HG02885 (cell line): ENCODE measurements around the gene PHF13.
"Not testable (repeated sequence)": the region's sequence is repeated elsewhere in the genome, so short reads cannot be mapped to it uniquely, and the experiment has no call there.

Source experiments
- ATAC-seq: cut with Tn5 transposase; IDR thresholded peaks from one replicate; pipeline ENCODE4 v1.9.1; 2021; ENCODE audit warnings: mild to moderate bottlenecking; ENCODE audit not compliant: unreplicated experiment, poor library complexity

Gene PHF13

DNA sequence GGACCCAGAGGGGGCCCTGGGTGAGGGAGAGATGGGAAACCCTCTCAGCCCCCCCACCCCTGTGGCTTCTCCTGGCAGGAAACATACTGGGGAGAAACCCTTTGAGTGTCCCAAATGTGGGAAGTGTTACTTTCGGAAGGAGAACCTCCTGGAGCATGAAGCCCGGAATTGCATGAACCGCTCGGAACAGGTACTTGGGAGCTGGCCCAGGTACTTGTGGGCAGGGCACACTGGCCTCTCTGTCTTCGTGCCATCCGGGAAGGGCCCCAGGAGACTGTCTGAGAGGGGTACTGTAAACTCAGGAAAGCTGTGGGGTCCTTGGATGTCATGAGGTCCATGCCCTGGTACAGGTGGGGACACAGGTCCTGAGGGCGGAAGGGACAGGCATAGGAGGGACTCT lies 27.7 kb upstream of the PHF13 start:
- no peak for ATAC-seq

DNA sequence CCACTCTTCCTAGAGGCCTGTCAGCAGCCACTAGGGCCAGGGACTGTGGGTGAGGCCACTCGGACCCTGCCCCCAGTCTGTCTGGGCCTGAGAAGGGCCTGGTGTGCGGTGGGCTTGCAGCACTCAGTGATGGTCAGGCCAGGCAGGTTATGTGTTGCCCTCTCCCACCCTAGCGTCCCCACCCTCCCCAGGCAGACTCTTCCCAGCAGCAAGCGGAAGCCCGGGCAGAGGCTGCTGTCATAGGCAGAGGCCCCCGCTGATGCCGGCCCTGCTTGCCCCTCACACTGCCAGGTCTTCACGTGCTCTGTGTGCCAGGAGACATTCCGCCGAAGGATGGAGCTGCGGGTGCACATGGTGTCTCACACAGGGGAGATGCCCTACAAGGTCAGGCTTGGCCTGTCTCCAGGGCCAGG lies 27.1 kb upstream of the PHF13 start:
- no peak for ATAC-seq

DNA sequence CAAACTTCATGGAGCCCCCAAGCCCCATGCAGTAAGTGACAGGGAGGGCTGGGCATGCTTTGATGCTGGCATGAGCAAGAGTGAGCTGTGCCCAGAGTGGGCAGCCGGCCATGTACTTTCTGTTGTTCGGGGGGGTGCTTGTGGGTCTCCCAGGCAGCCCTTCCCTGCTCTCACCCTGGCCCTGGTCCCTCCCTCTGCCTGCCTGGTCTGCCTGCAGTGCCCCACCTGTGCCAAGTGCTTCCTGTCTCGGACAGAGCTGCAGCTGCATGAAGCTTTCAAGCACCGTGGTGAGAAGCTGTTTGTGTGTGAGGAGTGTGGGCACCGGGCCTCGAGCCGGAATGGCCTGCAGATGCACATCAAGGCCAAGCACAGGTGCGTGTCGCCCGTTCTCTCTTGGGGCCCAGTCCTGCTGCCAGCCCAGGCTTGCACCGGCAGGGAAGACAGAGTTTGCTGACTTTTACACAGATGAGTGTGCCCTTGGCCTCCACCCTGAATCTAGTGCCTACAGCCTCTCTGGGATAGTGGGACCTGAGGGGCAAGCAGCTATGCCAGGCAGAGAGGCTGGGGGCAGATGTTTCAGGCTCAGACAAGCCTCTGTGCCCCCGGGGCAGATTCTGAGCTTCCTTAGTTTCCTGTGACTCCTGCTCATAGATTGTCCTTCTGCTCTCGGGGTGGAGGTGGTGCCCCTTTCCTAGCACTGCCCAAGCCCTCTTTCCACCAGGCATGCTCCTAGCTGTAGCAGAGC lies 26.1 kb upstream of the PHF13 start:
- no peak for ATAC-seq

DNA sequence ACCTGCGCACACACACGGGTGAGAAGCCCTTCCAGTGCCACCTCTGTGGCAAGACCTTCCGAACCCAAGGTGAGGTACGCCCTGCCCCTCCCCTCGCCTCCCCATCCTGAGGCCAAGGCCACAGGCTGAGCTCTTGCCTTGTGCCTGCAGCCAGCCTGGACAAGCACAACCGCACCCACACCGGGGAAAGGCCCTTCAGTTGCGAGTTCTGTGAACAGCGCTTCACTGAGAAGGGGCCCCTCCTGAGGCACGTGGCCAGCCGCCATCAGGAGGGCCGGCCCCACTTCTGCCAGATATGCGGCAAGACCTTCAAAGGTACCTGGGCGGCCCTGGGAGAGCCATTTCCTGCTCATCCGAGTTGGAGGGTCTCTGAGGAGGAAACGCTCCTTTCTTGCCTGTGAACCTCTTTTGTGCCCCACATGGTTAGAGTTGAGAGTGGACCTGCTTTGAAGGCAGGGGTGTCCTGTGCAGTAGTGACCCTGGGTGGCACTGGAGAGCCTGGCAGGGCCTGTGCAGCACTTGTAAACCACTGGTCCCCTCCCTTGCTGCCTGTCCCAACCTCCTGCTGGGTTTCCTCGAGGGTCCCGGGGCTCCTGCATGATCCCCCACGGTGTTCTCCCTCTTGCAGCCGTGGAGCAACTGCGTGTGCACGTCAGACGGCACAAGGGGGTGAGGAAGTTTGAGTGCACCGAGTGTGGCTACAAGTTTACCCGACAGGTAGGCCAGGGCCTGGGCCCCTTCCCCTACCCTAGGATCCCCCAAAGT lies 25.2 kb upstream of the PHF13 start:
- ATAC-seq = no peak

DNA sequence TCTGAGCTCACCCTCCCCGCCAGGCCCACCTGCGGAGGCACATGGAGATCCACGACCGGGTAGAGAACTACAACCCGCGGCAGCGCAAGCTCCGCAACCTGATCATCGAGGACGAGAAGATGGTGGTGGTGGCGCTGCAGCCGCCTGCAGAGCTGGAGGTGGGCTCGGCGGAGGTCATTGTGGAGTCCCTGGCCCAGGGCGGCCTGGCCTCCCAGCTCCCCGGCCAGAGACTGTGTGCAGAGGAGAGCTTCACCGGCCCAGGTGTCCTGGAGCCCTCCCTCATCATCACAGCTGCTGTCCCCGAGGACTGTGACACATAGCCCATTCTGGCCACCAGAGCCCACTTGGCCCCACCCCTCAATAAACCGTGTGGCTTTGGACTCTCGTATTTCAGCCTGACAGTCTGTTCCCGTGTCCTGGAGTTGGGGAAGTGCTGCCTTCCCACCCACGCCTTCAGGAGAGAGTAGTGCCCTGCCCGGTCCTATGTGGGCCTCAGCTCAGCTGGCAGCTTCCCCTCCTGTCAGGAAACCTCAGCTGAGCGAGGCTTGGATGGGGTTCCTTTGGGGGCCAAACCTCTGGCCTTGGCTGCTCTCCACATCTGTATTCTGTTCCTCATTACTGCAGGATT lies 24.5 kb upstream of the PHF13 start:
- ATAC-seq = no peak

DNA sequence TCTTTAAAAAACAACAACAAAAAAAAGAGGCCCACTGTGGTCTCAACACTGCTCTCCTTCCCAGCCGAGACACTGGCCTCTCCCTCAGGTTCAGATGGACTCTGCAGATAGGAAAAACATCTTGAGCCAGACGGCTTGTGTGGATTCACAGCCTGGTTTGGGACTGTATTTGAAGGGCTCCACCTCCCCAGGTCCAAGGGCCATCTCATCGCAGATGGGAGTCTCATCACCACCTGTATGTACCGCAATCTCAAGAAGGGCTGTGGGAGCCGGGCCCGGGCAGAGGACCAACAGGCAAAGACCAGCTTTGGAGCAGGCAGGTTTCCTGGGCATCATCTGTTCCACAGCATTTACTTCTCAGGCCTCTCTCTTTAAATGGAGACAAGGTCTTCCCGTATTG lies 23.5 kb upstream of the PHF13 start:
- no peak for ATAC-seq

DNA sequence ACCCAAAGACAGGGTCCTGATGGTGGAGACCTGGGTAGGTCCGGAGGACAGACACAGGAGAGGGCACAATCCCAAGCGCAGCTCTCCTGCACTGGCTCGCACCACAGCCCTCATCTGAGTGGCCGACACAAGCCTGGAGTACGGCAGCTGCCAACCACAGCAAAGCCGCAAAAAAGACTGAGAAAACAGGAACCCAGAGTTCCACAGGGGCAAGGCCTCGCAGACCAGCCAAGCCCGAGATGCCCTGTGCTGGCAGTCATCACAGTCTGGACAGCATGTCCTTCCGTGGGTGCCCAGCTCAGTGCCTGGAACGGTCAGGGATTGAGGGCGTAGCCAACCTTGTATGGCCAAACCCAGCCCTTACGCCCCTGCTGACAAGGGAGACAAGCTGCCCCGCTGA lies 22.3 kb upstream of the PHF13 start:
- ATAC-seq = no peak

DNA sequence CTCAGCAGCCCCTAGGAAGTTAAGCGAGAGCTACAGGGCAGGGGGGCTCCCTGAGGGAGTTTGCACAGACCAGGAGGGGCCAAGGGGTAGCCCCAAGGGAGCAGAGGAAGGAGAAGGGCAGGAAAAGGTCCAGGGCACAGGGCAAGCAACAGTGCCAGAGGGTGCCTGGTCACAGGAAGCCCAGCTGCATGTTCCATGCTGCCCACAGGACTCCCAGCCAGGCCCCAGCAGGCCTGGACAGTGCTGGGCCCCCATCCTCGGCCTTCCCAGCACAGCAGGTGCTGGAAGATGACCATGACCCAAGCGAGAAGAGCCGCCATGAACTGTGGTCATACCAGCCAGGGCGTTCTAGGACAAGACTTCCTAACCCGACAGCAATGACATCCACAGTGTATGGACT lies 21.9 kb upstream of the PHF13 start:
- ATAC-seq = no peak

DNA sequence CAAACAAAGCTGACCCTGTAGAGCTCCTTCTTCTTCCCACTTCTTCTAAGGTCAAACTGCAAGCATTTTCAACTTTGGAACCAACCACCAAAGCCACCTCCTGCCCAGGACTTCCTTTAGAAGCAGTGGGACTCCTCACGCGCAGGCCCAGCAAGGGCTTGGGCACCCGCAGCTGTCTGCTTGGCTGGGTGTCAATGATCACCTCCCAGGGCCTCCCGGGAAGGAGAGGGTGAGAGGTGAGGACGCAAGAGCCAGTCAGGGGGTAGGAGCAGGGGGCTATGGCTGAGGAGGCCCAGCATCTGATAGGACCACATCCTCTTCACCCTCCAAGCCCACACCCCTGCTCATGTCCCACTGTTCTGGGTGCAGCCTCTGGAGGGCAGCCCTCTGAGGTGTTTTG lies 21.1 kb upstream of the PHF13 start:
- no peak for ATAC-seq

DNA sequence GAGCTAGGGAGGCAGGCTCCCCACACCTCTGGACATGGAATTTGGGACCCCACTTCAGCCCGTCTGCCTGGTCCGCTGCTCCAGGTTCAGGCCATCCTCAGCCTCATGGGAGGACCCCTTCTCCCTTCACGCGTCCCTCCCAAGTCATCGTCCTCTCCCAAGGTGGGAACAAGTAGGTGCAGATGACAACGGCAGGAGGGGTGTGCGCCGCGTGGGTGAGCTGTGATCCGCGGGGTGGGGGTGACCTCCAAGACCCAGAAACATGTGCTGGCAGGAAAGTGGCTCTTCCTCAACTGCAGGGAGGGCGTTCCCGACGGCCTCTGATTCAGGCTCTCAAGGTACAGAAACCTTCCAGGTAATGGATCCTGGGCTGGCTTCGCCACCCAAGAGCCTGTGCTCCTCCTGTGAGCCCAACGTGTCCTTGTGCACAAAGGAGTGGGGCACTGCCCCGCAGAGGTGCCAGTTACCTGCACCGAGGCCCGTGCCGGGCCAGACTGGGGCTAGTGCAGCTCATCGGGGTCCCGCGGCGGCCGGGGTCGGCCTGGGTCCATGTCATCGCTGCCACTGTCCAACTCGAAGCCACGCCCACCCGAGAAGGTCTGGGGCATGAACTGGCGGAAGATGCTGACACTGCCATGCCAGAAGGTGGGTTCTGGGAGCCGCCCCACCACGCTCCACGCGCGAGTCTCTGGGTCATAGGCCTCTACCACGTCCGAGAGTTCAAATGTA lies 20.5 kb upstream of the PHF13 start:
- ATAC-seq = no peak

DNA sequence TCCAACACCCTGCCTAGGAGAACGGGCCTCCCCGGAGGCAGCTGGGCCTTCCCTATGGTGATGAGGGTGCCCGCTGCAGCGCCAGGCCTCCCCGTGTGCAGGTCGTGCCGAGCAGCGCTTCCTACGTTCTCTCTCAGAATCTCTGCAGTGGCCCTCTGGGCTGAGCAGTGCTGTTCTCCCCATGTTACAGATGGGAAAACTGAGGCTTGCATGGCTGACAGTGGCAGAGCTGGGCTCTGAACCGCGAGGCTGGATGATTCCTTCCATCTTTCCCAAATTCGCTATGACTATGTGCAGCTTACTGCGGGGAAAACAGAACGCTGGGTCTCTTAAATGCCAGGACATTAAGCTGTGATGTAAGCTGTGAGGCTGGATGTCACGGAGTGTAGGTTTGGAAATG lies 19.7 kb upstream of the PHF13 start:
- no peak for ATAC-seq

DNA sequence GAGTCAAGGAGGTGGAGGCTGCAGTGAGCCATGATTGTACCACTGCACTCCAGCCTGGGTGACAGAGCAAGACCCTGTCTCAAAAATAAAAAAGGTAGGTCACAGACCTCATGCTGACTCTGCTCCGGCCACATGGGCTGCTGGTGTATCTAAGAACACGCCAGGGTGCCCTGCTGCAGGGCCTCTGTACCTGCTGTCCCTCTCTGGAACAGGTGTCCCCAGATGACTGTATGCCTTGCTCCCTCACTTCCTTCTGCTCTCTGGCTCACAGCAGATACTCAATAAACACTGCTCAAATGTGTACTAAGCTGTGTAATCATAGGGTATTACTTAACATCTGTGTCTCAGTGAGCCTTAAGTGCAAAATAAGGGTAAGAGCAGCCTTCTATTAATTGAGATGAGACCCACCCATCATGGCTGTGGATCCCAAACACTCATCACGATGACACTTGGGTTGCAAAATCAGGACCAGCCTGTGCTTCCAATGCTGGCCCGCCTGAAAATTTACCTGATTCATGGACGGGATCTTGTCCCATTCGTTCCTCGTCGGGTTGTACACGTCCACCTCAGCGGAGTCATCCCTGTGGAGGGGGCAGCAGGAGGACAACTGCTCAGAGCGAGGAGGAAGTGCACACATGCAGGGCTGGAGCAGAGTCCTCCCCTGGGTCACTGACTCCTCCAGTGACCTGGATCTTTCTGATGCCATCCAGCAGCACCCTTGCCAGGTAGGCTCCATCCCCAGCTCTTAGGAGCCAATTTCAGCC lies 18.4 kb upstream of the PHF13 start:
- no peak for ATAC-seq

DNA sequence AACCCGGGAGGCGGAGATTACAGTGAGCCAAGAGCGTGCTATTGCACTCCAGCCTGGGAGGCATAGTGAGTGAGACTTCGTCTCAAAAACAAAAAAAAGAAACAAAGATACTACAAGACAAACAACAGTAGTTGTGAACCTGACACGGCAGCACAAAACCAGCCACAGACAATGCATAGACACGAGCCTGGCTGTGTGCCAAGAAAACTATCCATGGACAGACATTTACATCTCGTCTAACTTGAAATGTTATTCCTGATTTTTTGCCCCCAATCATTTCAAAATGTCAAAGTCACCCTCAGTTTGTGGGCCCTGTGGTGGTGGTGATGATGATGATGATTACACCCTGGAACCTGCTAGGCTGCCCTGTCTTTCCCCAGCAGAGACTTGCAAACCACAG lies 17.2 kb upstream of the PHF13 start:
- ATAC-seq = no peak

DNA sequence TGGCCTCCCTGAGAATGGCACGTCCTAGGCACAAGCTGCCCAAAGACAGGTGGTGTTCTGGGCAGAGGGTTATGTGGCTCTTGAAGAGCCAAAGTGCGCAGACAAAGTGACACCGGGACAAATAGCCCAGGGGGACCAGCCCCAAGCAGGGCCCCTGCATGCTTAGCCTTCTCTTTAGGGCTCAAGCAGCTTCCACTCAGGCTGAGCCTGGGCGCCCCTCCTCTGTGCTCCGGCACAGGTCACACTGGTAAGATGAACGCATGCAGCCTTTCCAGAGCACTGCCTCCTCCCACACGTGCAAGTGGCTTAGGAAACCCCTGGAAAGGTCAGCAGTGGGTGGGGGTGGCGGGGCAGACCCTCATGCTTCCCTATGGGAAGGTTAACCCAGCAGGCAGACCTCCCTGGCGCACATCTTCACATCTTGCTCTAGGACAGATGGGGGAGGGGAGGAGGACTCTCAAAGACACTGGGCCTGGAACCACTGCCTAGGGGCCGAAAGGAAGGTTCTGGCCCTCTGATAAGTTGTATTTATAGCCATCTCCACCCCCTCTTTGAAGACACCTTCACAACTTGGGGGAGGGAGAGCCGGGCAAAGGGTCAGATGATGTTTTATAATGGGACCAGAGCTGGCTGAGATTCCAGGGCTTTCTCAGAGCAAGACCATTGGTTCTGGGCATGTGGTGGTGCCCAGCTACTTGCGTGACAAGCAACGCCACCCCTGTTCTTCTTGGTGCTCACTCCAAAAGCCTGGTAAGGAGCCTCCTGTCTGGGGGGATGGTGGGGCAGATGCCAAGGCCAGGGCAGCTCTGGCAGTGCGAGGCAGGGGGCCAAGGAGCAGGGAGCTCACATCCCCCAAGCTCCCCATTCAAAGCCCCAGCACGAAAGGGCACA lies 16.4 kb upstream of the PHF13 start:
- no peak for ATAC-seq

DNA sequence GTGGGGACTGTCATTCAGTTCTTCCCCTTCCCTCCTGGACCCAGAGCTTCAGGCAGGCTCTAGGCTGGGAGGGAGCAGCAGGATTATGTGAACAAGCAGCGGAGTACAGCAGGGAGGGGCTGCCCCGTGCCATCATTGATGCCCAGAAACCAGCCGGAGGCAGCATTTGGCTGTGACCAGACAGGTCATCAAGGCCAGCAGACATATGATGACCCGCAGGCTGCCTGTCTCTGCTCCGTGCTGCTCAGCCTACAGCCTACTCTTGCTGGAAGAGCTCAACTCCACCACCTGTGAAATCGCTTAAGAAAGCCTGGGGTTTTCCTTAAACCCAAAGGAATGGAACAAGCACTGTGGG lies 15.8 kb upstream of the PHF13 start:
- ATAC-seq = no peak

DNA sequence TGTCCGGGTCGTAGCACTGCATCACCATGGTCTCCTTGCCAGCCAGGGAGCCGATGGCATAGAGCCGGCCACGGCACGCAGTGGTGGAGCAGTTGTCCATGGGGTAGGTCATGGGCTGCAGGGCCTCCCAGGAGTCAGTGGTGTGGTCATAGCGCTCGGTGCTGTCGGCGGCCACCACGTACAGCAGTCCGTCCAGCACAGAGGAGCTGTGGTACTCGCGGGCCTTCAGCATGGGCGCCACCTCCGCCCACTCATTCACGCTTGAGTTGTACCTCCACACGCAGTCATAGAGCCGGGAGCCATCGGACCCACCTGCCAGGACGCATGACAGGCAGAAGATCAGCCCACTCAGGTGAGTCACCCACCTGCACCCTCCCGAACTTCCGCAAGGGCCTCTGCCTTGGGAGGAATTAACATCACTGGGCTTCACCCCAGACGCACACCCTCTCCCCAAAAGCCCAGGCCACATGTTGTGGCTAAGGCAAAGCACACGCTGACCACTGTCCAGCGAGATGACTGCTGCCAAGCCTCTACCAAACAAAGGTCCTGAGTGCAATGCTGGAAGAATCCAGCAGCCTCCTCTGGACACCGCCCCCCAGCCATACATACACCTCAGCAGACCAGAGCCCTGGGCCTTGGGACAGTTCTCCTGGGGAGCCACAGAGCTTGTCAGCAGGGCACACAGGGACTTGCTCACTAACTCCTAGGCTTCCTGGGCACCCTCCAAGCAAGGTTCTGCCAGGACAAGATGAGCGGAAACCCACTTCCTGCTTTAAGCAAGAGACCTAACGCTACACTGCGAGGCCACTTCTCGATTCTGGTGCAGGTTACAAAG lies 14.2 kb upstream of the PHF13 start:
- ATAC-seq = no peak

DNA sequence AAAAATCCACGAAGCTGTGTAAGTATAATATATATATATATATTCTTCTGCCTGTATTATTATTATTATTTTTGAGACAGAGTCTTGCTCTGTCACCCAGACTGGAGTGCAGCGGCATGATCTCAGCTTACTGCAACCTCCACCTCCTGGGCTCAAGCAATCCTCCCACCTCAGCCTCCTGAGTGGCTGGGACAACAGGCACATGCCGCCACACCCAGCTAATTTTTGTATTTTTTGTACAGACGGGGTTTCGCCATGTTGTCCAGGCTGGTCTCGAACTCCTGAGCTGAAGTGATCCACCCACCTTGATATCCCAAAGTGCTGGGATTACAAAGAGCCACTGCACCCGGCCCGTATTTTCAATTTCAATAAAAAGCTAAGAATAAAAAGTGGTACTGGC lies 13.5 kb upstream of the PHF13 start:
- ATAC-seq = not testable (repeated sequence)

DNA sequence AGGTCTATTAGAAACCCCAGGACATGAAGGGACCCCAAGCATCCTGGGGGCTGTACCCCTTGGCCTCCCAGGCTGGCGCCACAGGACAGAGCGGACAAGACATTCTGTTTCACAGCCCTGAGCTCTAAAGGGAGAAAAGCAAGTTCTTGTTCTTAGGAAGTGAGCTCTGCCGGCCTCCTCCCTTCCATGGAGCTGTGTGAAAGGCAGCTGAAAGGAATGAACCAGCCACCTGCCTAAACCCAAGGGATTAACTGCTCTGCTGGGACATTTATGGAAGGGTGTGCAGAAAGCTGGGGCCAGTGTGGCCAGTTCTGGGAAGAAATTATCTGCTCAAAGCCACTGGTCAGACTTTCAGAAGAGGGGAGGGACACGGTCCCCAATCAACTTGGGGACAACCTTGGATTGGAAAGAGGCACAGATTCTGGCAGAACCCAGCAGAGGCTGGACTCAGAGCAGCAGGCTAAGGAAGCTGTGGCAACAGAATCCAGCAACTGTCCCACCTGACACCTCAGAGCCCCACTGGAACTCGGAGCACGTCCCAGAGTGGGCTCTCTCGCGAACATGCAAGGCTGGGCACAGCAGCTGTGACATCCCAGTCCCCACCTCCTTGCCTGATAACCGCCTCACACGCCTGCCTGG lies 13.0 kb upstream of the PHF13 start:
- no peak for ATAC-seq
